SW480 (cell line): Measurements from ENCODE around the gene TTC31.

Source experiments
- DNase-seq: peaks from one replicate; pipeline ENCODE4 v3.0.0-alpha.2; 2016; ENCODE audit warnings: low spot score

The TTC31 gene

GRCh38 chr2:74505448-74506246 is 22.8 kb downstream of the TTC31 start:
- DNase-seq = no peak

GRCh38 chr2:74507145-74507925 is 24.5 kb downstream of the TTC31 start, which contains the start of gene PCGF1:
Gene PCGF1 (minus strand): TSS chr2:74507695. CDS start chr2:74507668, 27 bp downstream.
- peak; percentile 99 for DNase-seq

- DNase-seq = peak; percentile 66
Observed at GRCh38 chr2:74507926-74508520, 25.1 kb downstream of the TTC31 start.

- DNase-seq = no peak
Observed at GRCh38 chr2:74510272-74510671, 27.4 kb downstream of the TTC31 start.

- DNase-seq = no peak
Observed at GRCh38 chr2:74511104-74511989, 28.5 kb downstream of the TTC31 start.

GRCh38 chr2:74512744-74513604 is 30.1 kb downstream of the TTC31 start:
- no peak for DNase-seq

- no peak for DNase-seq
Observed at GRCh38 chr2:74513605-74514367, 30.9 kb downstream of the TTC31 start.

GRCh38 chr2:74514368-74515270 is 31.7 kb downstream of the TTC31 start, which contains the start of gene TLX2:
Gene TLX2 (plus strand): TSS chr2:74514450. CDS start chr2:74514807, 357 bp downstream.
- DNase-seq = no peak

GRCh38 chr2:74515271-74515980 is 32.5 kb downstream of the TTC31 start:
- no peak for DNase-seq

- DNase-seq = no peak
Observed at GRCh38 chr2:74515981-74516633, 33.2 kb downstream of the TTC31 start.

- DNase-seq = no peak
Observed at GRCh38 chr2:74516650-74517049, 33.8 kb downstream of the TTC31 start.

- DNase-seq = no peak
Observed at GRCh38 chr2:74522516-74522915, 39.6 kb downstream of the TTC31 start.

GRCh38 chr2:74524005-74524404 is 41.1 kb downstream of the TTC31 start:
- no peak for DNase-seq

GRCh38 chr2:74524955-74525716 is 42.3 kb downstream of the TTC31 start:
- DNase-seq = no peak

GRCh38 chr2:74525717-74526648 is 43.1 kb downstream of the TTC31 start, which contains the start of gene DQX1:
Gene DQX1 (minus strand): TSS chr2:74526231. CDS start chr2:74525729, 502 bp downstream.
- peak; percentile 67 for DNase-seq
